Tibial nerve (tissue), 4 donors: ENCODE data around the gene RFC1. TPM values are rescaled to one million over a fixed set of nuclear protein-coding genes. Genes with fewer than 3 reads are reported as not detected.

Experiments used
- DNase-seq, 2 donors: peaks; one replicate each; pipeline ENCODE4 v3.0.0-alpha.2; 2019; ENCODE audit warnings: low spot score in 2 of 2
- H3K27ac ChIP-seq, 4 donors: fragments of 200-600 bp; sonication (generic) in 3 of 4; one replicate each; pipeline ENCODE4 v1.5.1; 2017 to 2019; ENCODE audit warnings: mild to moderate bottlenecking in 1 of 4
- H3K27me3 ChIP-seq, 2 donors: fragments of 200-600 bp; sonication (generic) in 1 of 2; one replicate each; pipeline versions ENCODE4 v1.5.1 to v1.6.0; 2017 to 2019
- H3K36me3 ChIP-seq, 3 donors: fragments of 200-600 bp; sonication (generic); one replicate each; pipeline ENCODE4 v1.5.1; 2018 to 2019
- H3K4me1 ChIP-seq, 4 donors: fragments of 200-600 bp; sonication (generic) in 3 of 4; one replicate each; pipeline ENCODE4 v1.5.1; 2017 to 2019
- H3K4me3 ChIP-seq, 4 donors: fragments of 200-600 bp; sonication (generic) in 3 of 4; one replicate each; pipeline ENCODE4 v1.5.1; 2017 to 2019; ENCODE audit warnings: mild to moderate bottlenecking in 1 of 4, moderate library complexity in 1 of 4
- H3K9me3 ChIP-seq, 4 donors: fragments of 200-600 bp; sonication (generic) in 3 of 4; one replicate each; pipeline ENCODE4 v1.5.1; 2017 to 2019
- EP300 ChIP-seq, 2 donors: sonication (generic); formaldehyde crosslinking; IDR thresholded peaks; one replicate each; pipeline ENCODE4 v1.6.1; 2017; ENCODE audit warnings: antibody characterized with exemption in 2 of 2, mild to moderate bottlenecking in 1 of 2
- POLR2A ChIP-seq, 2 donors: fragments of 450-650 bp; IDR thresholded peaks; one replicate each; pipeline ENCODE4 v1.6.1; 2017; ENCODE audit warnings: antibody characterized with exemption in 2 of 2, mild to moderate bottlenecking in 2 of 2, moderate library complexity in 2 of 2
- WGBS, 2 donors: methylation state at CpG; one replicate each; pipeline ENCODE4 v1.1.5; 2018; 5-methylcytosine and 5-hydroxymethylcytosine counted together
- total RNA-seq, 4 donors: library from RNA; depleted of rRNA; stranded (reverse); fragments of >200 nt; gene quantifications; one replicate each; pipeline ENCODE4 v1.1.0, GENCODE V29; 2016
- TF ChIP-seq, protein P1 (sequence below), 5 experiments: fragments of 200-600 bp in 3 of 5; fragments of 450-650 bp in 2 of 5; sonication (generic) in 3 of 5; IDR thresholded peaks; one replicate each; pipeline ENCODE4 v1.5.1; 2016 to 2019; ENCODE audit warnings: antibody characterized with exemption in 5 of 5, mild to moderate bottlenecking in 3 of 5, moderate library complexity in 2 of 5

RFC1 gene
- total RNA-seq, 4 donors from 2014 or later: 23.3 to 85.9 (median 38.5) TPM

DNA sequence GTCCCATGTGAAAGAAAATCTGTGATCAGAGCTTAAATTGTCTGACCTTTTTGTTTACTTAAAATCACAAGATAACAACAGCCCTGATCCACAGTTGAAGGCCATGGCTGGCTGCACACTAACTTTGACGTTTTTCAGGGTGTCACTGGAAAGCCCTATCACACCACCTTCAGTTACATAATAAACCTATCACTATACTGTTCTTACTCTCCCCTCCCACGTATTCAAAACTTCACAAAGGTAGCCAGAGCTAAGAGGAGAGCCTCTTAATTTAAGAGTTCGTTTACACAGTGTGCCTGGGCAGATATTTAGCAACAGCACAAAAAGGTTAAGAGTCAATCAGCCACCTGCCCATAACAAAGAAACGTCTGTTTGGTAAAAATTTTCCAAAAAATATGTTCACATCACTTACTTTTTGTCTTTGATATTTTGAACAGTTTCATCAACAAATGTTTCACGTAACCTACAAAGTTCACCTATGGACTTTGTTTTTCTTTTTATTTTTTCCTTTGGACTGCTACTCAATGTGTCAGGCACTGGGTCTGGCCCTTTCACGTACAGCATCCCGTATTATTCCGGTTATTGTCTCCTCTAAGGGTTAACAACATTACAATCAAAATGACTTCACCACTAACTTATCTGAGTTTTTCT, 25.0 kb downstream of the RFC1 start:
- no peak overlapping the region for H3K4me3 ChIP-seq
- 67 to 71% methylated on average over 8 of the region's 8 CpGs for WGBS, 2 donors
- H3K36me3 ChIP-seq: peaks cover 0 to 28% (median 0%) of the 10 kb centered on the region in 3 donors
- DNase-seq: no peak
- H3K4me1 ChIP-seq: peaks cover 0 to 10% (median 0%) of the 10 kb centered on the region in 4 donors
- H3K9me3 ChIP-seq: no peaks in the 10 kb centered on the region
- no peaks in the 10 kb centered on the region for H3K27me3 ChIP-seq
- H3K27ac ChIP-seq: no peak overlapping the region
- TF ChIP-seq, protein P1, sequence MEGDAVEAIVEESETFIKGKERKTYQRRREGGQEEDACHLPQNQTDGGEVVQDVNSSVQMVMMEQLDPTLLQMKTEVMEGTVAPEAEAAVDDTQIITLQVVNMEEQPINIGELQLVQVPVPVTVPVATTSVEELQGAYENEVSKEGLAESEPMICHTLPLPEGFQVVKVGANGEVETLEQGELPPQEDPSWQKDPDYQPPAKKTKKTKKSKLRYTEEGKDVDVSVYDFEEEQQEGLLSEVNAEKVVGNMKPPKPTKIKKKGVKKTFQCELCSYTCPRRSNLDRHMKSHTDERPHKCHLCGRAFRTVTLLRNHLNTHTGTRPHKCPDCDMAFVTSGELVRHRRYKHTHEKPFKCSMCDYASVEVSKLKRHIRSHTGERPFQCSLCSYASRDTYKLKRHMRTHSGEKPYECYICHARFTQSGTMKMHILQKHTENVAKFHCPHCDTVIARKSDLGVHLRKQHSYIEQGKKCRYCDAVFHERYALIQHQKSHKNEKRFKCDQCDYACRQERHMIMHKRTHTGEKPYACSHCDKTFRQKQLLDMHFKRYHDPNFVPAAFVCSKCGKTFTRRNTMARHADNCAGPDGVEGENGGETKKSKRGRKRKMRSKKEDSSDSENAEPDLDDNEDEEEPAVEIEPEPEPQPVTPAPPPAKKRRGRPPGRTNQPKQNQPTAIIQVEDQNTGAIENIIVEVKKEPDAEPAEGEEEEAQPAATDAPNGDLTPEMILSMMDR (IDR thresholded peaks at IDR 0.05): no peak
- no peak for TF ChIP-seq EP300 (IDR thresholded peaks at IDR 0.05)
- no peak for TF ChIP-seq POLR2A (IDR thresholded peaks at IDR 0.05)

DNA sequence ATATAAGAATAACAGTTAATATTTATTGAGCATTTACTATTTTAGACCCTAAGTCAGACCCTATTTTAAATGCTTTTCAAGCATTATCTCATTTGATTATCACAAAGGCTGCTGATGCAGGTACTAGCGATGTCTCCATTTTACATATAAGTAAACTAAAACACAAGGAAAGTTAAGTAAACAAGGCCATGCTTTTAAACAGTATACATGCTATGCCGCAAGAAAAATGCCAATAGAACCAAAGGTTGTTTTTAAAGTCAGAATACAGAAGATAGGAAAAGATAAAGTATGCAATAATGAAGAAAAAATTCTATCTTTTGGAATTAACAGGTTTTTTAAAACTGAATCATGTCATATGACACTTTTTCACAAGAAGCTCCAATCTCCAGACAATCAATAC, 26.2 kb downstream of the RFC1 start:
- Histone ChIP-seq H3K4me3 (no peak overlapping the region), H3K27me3 (no peaks in the 10 kb centered on the region), H3K9me3 (no peaks in the 10 kb centered on the region), H3K36me3 (peaks cover 0 to 26% (median 0%) of the 10 kb centered on the region in 3 donors), H3K4me1 (peaks cover 0 to 10% (median 3%) of the 10 kb centered on the region in 4 donors), H3K27ac (no peak overlapping the region)
- 98 to 99% methylated on average over 2 of the region's 2 CpGs for WGBS, 2 donors
- TF ChIP-seq, protein P1 (IDR thresholded peaks at IDR 0.05): no peak
- TF ChIP-seq POLR2A (IDR thresholded peaks at IDR 0.05) (no peak), EP300 (IDR thresholded peaks at IDR 0.05) (no peak)
- no peak for DNase-seq

GRCh38 chr4:39337841-39338240, 28.3 kb downstream of the RFC1 start:
- no peak for TF ChIP-seq EP300 (IDR thresholded peaks at IDR 0.05)
- TF ChIP-seq POLR2A (IDR thresholded peaks at IDR 0.05): no peak
- TF ChIP-seq, protein P1 (IDR thresholded peaks at IDR 0.05): no peak
- H3K27ac ChIP-seq: no peak overlapping the region

DNA sequence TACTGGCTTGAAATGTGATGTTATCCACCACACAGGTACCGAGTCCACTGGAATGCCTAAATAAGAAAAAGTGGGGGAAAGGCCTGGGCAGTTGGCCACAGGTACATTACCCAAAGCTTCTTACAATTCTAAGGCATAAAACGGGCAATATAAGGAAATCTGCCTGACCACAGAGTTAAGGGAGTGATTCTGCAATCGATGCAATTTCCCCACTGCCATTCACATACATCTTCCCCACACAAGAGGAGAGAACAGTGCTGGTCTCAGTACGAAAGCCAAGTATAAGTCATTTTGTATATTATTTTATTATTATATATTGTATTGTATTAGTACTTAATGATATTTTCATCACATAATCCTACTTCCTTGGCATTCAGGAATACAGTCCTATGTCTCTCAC, 30.6 kb downstream of the RFC1 start:
- no peaks in the 10 kb centered on the region for H3K9me3 ChIP-seq
- peaks cover 0 to 7% (median 0%) of the 10 kb centered on the region in 4 donors for H3K4me1 ChIP-seq
- 83 to 94% methylated on average over 4 of the region's 4 CpGs for WGBS, 2 donors
- no peaks in the 10 kb centered on the region for H3K27me3 ChIP-seq
- no peaks in the 10 kb centered on the region for H3K36me3 ChIP-seq
- DNase-seq: no peak
- H3K4me3 ChIP-seq: no peak overlapping the region
- no peak overlapping the region for H3K27ac ChIP-seq
- TF ChIP-seq, protein P1 (IDR thresholded peaks at IDR 0.05): no peak
- TF ChIP-seq POLR2A (IDR thresholded peaks at IDR 0.05) (no peak), EP300 (IDR thresholded peaks at IDR 0.05) (no peak)

More at GRCh38 chr4:39337841-39338240, 28.3 kb downstream of the RFC1 start:
- H3K4me1 ChIP-seq: peaks cover 0 to 10% (median 3%) of the 10 kb centered on the region in 4 donors
- DNase-seq: no peak
- no peak overlapping the region for H3K4me3 ChIP-seq
- no peaks in the 10 kb centered on the region for H3K27me3 ChIP-seq
- 97% methylated on average over 4 of the region's 4 CpGs for WGBS, 2 donors
- no peaks in the 10 kb centered on the region for H3K9me3 ChIP-seq
- peaks cover 0 to 17% (median 0%) of the 10 kb centered on the region in 3 donors for H3K36me3 ChIP-seq

DNA sequence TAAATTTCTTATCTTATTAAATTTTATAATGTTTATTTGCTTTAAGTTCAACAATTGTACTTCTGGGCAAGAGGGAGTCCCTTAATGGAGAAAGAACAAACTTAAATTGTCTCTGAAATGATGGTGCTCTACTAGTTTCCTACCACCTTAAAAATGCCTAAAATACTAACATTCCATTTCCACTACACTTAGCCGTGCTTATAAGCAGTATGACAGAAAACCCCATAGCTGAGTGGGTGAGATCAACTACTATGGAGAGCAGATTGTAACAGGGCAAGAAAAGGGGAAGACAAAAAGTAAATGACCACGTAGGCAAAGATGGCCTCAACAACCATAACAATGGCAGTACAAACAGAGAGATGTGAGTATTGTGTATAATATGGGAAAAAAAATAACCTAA, 35.0 kb downstream of the RFC1 start:
- DNase-seq: no peak
- Histone ChIP-seq H3K9me3 (no peaks in the 10 kb centered on the region), H3K4me1 (peaks cover 0 to 7% (median 0%) of the 10 kb centered on the region in 4 donors), H3K4me3 (no peak overlapping the region), H3K27me3 (no peaks in the 10 kb centered on the region), H3K36me3 (peaks cover 0 to 14% (median 0%) of the 10 kb centered on the region in 3 donors), H3K27ac (no peak overlapping the region)
- no peak for TF ChIP-seq POLR2A (IDR thresholded peaks at IDR 0.05)
- TF ChIP-seq EP300 (IDR thresholded peaks at IDR 0.05): no peak
- TF ChIP-seq, protein P1 (IDR thresholded peaks at IDR 0.05): no peak
- WGBS, 2 donors: 65 to 81% methylated on average over 2 of the region's 2 CpGs
